SK-N-SH (cell line): Measurements from ENCODE around the gene ZNF700. TPM values are rescaled to one million over a fixed set of nuclear protein-coding genes. Genes with fewer than 3 reads are reported as not detected.

ENCODE experiments used
- CTCF ChIA-PET: fragments of 300-600, 350-600 bp; formaldehyde crosslinking; extraction: SDS; loops from one replicate; lab custom pipeline; 2021; lab: Yijun Ruan, JAX
- POLR2A ChIA-PET: fragments of 350-600 bp; sonication (Branson Sonifier 250); formaldehyde crosslinking; extraction: SDS; loops from one replicate; lab custom pipeline; 2020; ENCODE audit warnings: antibody characterized with exemption, inconsistent platforms; lab: Yijun Ruan, JAX
- DNase-seq: peaks from one replicate; pipeline ENCODE4 v3.0.0; 2012
- H2AFZ ChIP-seq: fragments of 200-600 bp; sonication (generic); 2 replicates; pipeline ENCODE4 v1.8.1; 2016; ENCODE audit warnings: antibody characterized with exemption, mild to moderate bottlenecking, low read depth
- H3F3A ChIP-seq: fragments of 200-600 bp; sonication (generic); replicated peaks from 2 replicates; pipeline ENCODE3; 2016; ENCODE audit warnings: antibody characterized with exemption, mild to moderate bottlenecking; ENCODE audit not compliant: insufficient read depth
- H3K27ac ChIP-seq, 2 experiments: fragments of 200-500 bp in 1 of 2; fragments of 200-600 bp in 1 of 2; sonication (Bioruptor generic) in 1 of 2; sonication (generic), shearing (Covaris generic) in 1 of 2; 2 replicates each; pipeline versions ENCODE4 v1.5.1 to v1.6.1; 2014 to 2016; ENCODE audit warnings: low read depth in 2 of 2, inconsistent platforms in 1 of 2, low read length in 1 of 2, mild to moderate bottlenecking in 1 of 2, mixed read lengths in 1 of 2
- H3K27me3 ChIP-seq: fragments of 200-600 bp; sonication (generic), shearing (Covaris generic); 2 replicates; pipeline ENCODE4 v1.6.1; 2016; ENCODE audit warnings: mixed run types; ENCODE audit not compliant: insufficient read depth
- H3K36me3 ChIP-seq, 2 experiments: fragments of 200-500 bp in 1 of 2; fragments of 200-600 bp in 1 of 2; sonication (Bioruptor generic) in 1 of 2; sonication (generic) in 1 of 2; replicated peaks in 1 of 2; 2 replicates each; pipeline versions ENCODE3 to v1.5.1; 2014 to 2016; ENCODE audit warnings: low read length in 1 of 2, mild to moderate bottlenecking in 1 of 2; ENCODE audit not compliant: insufficient read depth in 2 of 2, control insufficient read depth in 1 of 2
- H3K4me1 ChIP-seq, 2 experiments: fragments of 200-500 bp in 1 of 2; fragments of 200-600 bp in 1 of 2; sonication (Bioruptor generic) in 1 of 2; sonication (generic), shearing (Covaris generic) in 1 of 2; 2 replicates each; pipeline versions ENCODE4 v1.5.1 to v1.6.1; 2014 to 2016; ENCODE audit warnings: low read depth in 1 of 2, low read length in 1 of 2, mixed run types in 1 of 2; ENCODE audit not compliant: insufficient read depth in 2 of 2, control insufficient read depth in 1 of 2
- H3K4me2 ChIP-seq: fragments of 200-600 bp; sonication (generic), shearing (Covaris generic); 2 replicates; pipeline ENCODE4 v1.6.1; 2017; ENCODE audit warnings: mixed run types
- H3K4me3 ChIP-seq, 2 experiments: fragments of 200-500 bp in 1 of 2; fragments of 200-600 bp in 1 of 2; sonication (Bioruptor generic) in 1 of 2; sonication (generic), shearing (Covaris generic) in 1 of 2; 2 replicates each; pipeline versions ENCODE4 v1.5.1 to v1.8.1; 2014 to 2016; ENCODE audit warnings: low read depth in 2 of 2, inconsistent platforms in 1 of 2, low read length in 1 of 2, mild to moderate bottlenecking in 1 of 2, mixed read lengths in 1 of 2, moderate library complexity in 1 of 2
- H3K79me2 ChIP-seq: fragments of 200-600 bp; sonication (generic); 2 replicates; pipeline ENCODE4 v1.8.1; 2017; ENCODE audit warnings: mild to moderate bottlenecking; ENCODE audit not compliant: insufficient read depth
- H3K9ac ChIP-seq: fragments of 200-600 bp; sonication (generic); 2 replicates; pipeline ENCODE4 v1.6.1; 2017; ENCODE audit warnings: mixed run types
- H3K9me2 ChIP-seq: fragments of 200-600 bp; sonication (generic); 2 replicates; pipeline ENCODE4 v1.6.1; 2017; ENCODE audit warnings: mixed run types
- H3K9me3 ChIP-seq: fragments of 200-600 bp; sonication (generic); 2 replicates; pipeline ENCODE4 v1.6.1; 2017; ENCODE audit warnings: mixed run types, mild to moderate bottlenecking, moderate library complexity
- H4K20me1 ChIP-seq: fragments of 200-600 bp; sonication (generic); 2 replicates; pipeline ENCODE4 v1.6.1; 2017; ENCODE audit warnings: mild to moderate bottlenecking, mixed run types; ENCODE audit not compliant: insufficient read depth
- CHD2 ChIP-seq: fragments of 150-350 bp; IDR thresholded peaks from 2 replicates; pipeline ENCODE4 v1.6.1; 2018; ENCODE audit warnings: low read length; ENCODE audit not compliant: partially characterized antibody
- CTCF ChIP-seq: fragments of 200-600 bp; sonication (generic); IDR thresholded peaks from 2 replicates; pipeline ENCODE4 v1.6.1; 2017; ENCODE audit warnings: antibody characterized with exemption, mild to moderate bottlenecking, moderate library complexity
- EP300 ChIP-seq, 2 experiments: IDR thresholded peaks; 2 replicates each; pipeline versions ENCODE4 v1.4.0 to v1.6.1; 2012; ENCODE audit warnings: borderline replicate concordance in 1 of 2, low read depth in 1 of 2, low read length in 1 of 2
- FOXM1 ChIP-seq: IDR thresholded peaks from 2 replicates; pipeline ENCODE4 v1.4.0; 2012; ENCODE audit warnings: low read depth, mild to moderate bottlenecking
- GABPA ChIP-seq: IDR thresholded peaks from 2 replicates; pipeline ENCODE4 v1.4.0; 2012; ENCODE audit warnings: low read depth, mild to moderate bottlenecking
- GATA2 ChIP-seq: sonication (generic); formaldehyde crosslinking; IDR thresholded peaks from 2 replicates; pipeline ENCODE4 v1.5.0; 2020; ENCODE audit warnings: mild to moderate bottlenecking, missing genetic modification reagents
- IRF3 ChIP-seq: fragments of 150-350 bp; IDR thresholded peaks from 2 replicates; pipeline ENCODE4 v1.6.1; 2016; ENCODE audit warnings: mild to moderate bottlenecking, low read depth, low read length
- MEF2A ChIP-seq: IDR thresholded peaks from 2 replicates; pipeline ENCODE4 v1.4.0; 2012; ENCODE audit warnings: low read depth, borderline replicate concordance
- MXI1 ChIP-seq: IDR thresholded peaks from 2 replicates; pipeline ENCODE4 v1.6.1; 2012; ENCODE audit warnings: mild to moderate bottlenecking, low read depth, low read length, improper control_type of control experiment
- NFIC ChIP-seq: IDR thresholded peaks from 2 replicates; pipeline ENCODE4 v1.4.0; 2012; ENCODE audit warnings: borderline replicate concordance
- PBX3 ChIP-seq: IDR thresholded peaks from 2 replicates; pipeline ENCODE4; 2012
- POLR2AphosphoS5 ChIP-seq: IDR thresholded peaks from 2 replicates; pipeline ENCODE4 v1.6.1; 2012; ENCODE audit warnings: low read depth, low read length
- RCOR1 ChIP-seq: fragments of 150-350 bp; IDR thresholded peaks from 2 replicates; pipeline ENCODE4 v1.6.1; 2017; ENCODE audit warnings: antibody characterized with exemption, low read length
- SMC3 ChIP-seq: IDR thresholded peaks from 2 replicates; pipeline ENCODE4 v1.6.1; 2012; ENCODE audit warnings: low read depth, low read length, improper control_type of control experiment
- TCF12 ChIP-seq: IDR thresholded peaks from 2 replicates; pipeline ENCODE4 v1.4.0; 2012
- USF1 ChIP-seq: IDR thresholded peaks from 2 replicates; pipeline ENCODE4 v1.4.0; 2012; ENCODE audit warnings: low read depth, borderline replicate concordance
- USF2 ChIP-seq: fragments of 150-350 bp; IDR thresholded peaks from 2 replicates; pipeline ENCODE4 v1.6.1; 2017; ENCODE audit warnings: antibody characterized with exemption, low read length, low read depth, borderline replicate concordance
- YY1 ChIP-seq: IDR thresholded peaks from 2 replicates; pipeline ENCODE4 v1.4.0; 2012; ENCODE audit warnings: low read depth, mild to moderate bottlenecking
- WGBS: methylation state at CpG from one replicate; pipeline ENCODE4 v1.1.6; 2017; ENCODE audit warnings: low lambda C conversion rate; 5-methylcytosine and 5-hydroxymethylcytosine counted together
- polyA plus RNA-seq, 3 experiments: library from polyadenylated mRNA; depleted of rRNA; stranded (reverse); fragments of >200 nt; gene quantifications; 2 replicates each; pipeline ENCODE4 v1.2.3, GENCODE V29; 2012
- small RNA-seq, 7 experiments: library from RNA; depleted of rRNA; stranded (forward); fragments of <200 nt; gene quantifications; one replicate each; pipeline ENCODE3, GENCODE V24; 2012

The ZNF700 gene
- polyA plus RNA-seq, 1 of the 3 experiments (the other 2 are of a cell fraction), result 3.5 TPM

GRCh38 chr19:11995174-11995573 lies 70.3 kb downstream of the ZNF700 start:
- CTCF ChIA-PET, result interaction anchor here (0.9 kb wide), 1 partner anchor 198 kb away, joined by 3 read pairs; no protein-coding TSS in a partner anchor
- POLR2A ChIA-PET, result no interaction called here
- peaks cover 61% of the 10 kb centered on the region; the same call in 1 of the 2 replicates for H3K79me2 ChIP-seq

More at GRCh38 chr19:11995174-11995573, 70.3 kb downstream of the ZNF700 start:
- Histone ChIP-seq H3K36me3 (peaks cover 0 to 2% of the 10 kb centered on the region in 2 experiments), H3K9me2 (no peaks in the 10 kb centered on the region), H3K27ac (no peak overlapping the region), H3K4me3 (no peak overlapping the region), H3K4me2 (no peak overlapping the region), H3K9ac (no peak overlapping the region), H3F3A (peaks cover 8% of the 10 kb centered on the region), H2AFZ (no peak overlapping the region), H3K4me1 (no peaks in the 10 kb centered on the region), H4K20me1 (0 out of 2 replicates have a peak, but pooled peaks cover 2% of the 10 kb centered on the region), H3K9me3 (no peaks in the 10 kb centered on the region), H3K27me3 (no peaks in the 10 kb centered on the region)
- no peak for DNase-seq
- TF ChIP-seq GATA2 (CRISPR knock-in tag) (no peak), MEF2A (no peak), YY1 (no peak), RCOR1 (no peak), USF1 (no peak), SMC3 (no peak), GABPA (no peak), MXI1 (no peak), POLR2AphosphoS5 (no peak), EP300 (IDR thresholded peaks at IDR 0.05; ENCODE audit: borderline replicate concordance in 1 of 2, low read depth in 1 of 2, low read length in 1 of 2) (no peak), CHD2 (no peak), CTCF (no peak), TCF12 (no peak), NFIC (no peak), FOXM1 (no peak), IRF3 (no peak), USF2 (no peak), PBX3 (no peak)
- 82% methylated on average over 1 of the region's 1 CpG for WGBS

Small RNA genes lying within 50 kb of the gene (small RNA-seq; reads per million reads assigned to genes)
- 0 reads per million in 7 experiments for gene RNA5SP464

Other genes with a start within 250 kb of the ZNF700 start
- gene ZNF823, start 186.2 kb upstream of the ZNF700 start, polyA plus RNA-seq (2012; rRNA removed), result 1.5 and 2.2 TPM in 2 replicates
- 3.2 and 5.5 TPM in 2 replicates for gene ZNF441, start 158.1 kb upstream of the ZNF700 start, polyA plus RNA-seq (2012; rRNA removed)
- gene ZNF491, start 126.6 kb upstream of the ZNF700 start, polyA plus RNA-seq (2012; rRNA removed), result 0.77 and 1.6 TPM in 2 replicates
- 2.0 and 2.5 TPM in 2 replicates for gene ZNF440, start 110.8 kb upstream of the ZNF700 start, polyA plus RNA-seq (2012; rRNA removed)
- gene ZNF439, start 76.4 kb upstream of the ZNF700 start, polyA plus RNA-seq (2012; rRNA removed), result 1.7 and 2.1 TPM in 2 replicates
- gene ZNF69, start 37.3 kb upstream of the ZNF700 start, polyA plus RNA-seq (2012; rRNA removed), result 0.58 and 0.65 TPM in 2 replicates
- gene ZNF763, start 39.9 kb downstream of the ZNF700 start, polyA plus RNA-seq (2012; rRNA removed), result 0.55 and 0.72 TPM in 2 replicates
- 1.9 and 2.1 TPM in 2 replicates for gene ZNF433, start 110.6 kb downstream of the ZNF700 start, polyA plus RNA-seq (2012; rRNA removed)
- gene ZNF878, start 127.9 kb downstream of the ZNF700 start, polyA plus RNA-seq (2012; rRNA removed), result 0.05 TPM in 1 of 2 replicates, not detected in the other
- 0.28 and 0.31 TPM in 2 replicates for gene ZNF844, start 139.6 kb downstream of the ZNF700 start, polyA plus RNA-seq (2012; rRNA removed)
- gene ZNF20, start 215.2 kb downstream of the ZNF700 start, polyA plus RNA-seq (2012; rRNA removed), result 1.8 and 1.9 TPM in 2 replicates
- 1.9 and 2.3 TPM in 2 replicates for gene ZNF625, start 231.6 kb downstream of the ZNF700 start, polyA plus RNA-seq (2012; rRNA removed)
- 1.7 and 2.2 TPM in 2 replicates for gene ZNF136, start 238.0 kb downstream of the ZNF700 start, polyA plus RNA-seq (2012; rRNA removed)